ENCODE results near the gene ITGA2B. TPM values are rescaled to one million over a fixed set of nuclear protein-coding genes. Genes with fewer than 3 reads are reported as not detected.
"Not testable (repeated sequence)": the region's sequence is repeated elsewhere in the genome, so short reads cannot be mapped to it uniquely, and the experiment has no call there.

Gene ITGA2B
- total and polyA plus RNA-seq, 4 donors = 0.22 to 23.8 (median 0.31) TPM

DNA sequence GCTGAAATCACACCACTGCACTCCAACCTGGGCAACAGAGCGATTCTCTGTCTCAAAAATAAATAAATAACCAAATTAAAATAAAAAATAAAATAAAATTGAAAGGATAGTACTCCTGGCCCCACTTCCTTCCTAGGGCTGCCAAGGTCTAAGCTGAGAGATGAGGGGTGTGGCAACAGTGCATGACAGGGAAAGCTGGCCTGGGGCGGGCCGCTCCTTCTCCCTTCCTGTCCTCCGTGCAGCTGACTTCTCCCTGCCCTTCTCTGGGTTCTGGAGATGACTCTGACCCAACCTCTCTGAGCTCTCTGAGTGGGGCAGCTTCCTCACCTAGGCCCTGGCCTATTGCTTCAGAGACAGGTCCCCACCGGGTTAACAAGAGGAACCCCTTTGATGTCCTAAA is 56.1 kb downstream of the ITGA2B start:
- TF ChIP-seq HNF4A (conservative IDR thresholded peaks at IDR 0.05) (no peak), RXRA (IDR thresholded peaks at IDR 0.05) (no peak), FOXA2 (IDR thresholded peaks at IDR 0.05) (no peak), HNF4G (IDR thresholded peaks at IDR 0.05) (no peak), YY1 (IDR thresholded peaks at IDR 0.05) (no peak), GABPA (IDR thresholded peaks at IDR 0.05 in 1 of 2, conservative IDR thresholded peaks at IDR 0.05 in 1 of 2) (no peak), TAF1 (conservative IDR thresholded peaks at IDR 0.05) (no peak), JUND (IDR thresholded peaks at IDR 0.05) (no peak), SP1 (IDR thresholded peaks at IDR 0.05) (no peak), RAD21 (IDR thresholded peaks at IDR 0.05) (no peak)
- TF ChIP-seq, protein P1, sequence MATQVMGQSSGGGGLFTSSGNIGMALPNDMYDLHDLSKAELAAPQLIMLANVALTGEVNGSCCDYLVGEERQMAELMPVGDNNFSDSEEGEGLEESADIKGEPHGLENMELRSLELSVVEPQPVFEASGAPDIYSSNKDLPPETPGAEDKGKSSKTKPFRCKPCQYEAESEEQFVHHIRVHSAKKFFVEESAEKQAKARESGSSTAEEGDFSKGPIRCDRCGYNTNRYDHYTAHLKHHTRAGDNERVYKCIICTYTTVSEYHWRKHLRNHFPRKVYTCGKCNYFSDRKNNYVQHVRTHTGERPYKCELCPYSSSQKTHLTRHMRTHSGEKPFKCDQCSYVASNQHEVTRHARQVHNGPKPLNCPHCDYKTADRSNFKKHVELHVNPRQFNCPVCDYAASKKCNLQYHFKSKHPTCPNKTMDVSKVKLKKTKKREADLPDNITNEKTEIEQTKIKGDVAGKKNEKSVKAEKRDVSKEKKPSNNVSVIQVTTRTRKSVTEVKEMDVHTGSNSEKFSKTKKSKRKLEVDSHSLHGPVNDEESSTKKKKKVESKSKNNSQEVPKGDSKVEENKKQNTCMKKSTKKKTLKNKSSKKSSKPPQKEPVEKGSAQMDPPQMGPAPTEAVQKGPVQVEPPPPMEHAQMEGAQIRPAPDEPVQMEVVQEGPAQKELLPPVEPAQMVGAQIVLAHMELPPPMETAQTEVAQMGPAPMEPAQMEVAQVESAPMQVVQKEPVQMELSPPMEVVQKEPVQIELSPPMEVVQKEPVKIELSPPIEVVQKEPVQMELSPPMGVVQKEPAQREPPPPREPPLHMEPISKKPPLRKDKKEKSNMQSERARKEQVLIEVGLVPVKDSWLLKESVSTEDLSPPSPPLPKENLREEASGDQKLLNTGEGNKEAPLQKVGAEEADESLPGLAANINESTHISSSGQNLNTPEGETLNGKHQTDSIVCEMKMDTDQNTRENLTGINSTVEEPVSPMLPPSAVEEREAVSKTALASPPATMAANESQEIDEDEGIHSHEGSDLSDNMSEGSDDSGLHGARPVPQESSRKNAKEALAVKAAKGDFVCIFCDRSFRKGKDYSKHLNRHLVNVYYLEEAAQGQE (IDR thresholded peaks at IDR 0.05) = no peak
- TF ChIP-seq, protein P2, sequence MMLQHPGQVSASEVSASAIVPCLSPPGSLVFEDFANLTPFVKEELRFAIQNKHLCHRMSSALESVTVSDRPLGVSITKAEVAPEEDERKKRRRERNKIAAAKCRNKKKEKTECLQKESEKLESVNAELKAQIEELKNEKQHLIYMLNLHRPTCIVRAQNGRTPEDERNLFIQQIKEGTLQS (IDR thresholded peaks at IDR 0.05) = no peak
- TF ChIP-seq, protein P3, sequence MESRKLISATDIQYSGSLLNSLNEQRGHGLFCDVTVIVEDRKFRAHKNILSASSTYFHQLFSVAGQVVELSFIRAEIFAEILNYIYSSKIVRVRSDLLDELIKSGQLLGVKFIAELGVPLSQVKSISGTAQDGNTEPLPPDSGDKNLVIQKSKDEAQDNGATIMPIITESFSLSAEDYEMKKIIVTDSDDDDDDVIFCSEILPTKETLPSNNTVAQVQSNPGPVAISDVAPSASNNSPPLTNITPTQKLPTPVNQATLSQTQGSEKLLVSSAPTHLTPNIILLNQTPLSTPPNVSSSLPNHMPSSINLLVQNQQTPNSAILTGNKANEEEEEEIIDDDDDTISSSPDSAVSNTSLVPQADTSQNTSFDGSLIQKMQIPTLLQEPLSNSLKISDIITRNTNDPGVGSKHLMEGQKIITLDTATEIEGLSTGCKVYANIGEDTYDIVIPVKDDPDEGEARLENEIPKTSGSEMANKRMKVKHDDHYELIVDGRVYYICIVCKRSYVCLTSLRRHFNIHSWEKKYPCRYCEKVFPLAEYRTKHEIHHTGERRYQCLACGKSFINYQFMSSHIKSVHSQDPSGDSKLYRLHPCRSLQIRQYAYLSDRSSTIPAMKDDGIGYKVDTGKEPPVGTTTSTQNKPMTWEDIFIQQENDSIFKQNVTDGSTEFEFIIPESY (IDR thresholded peaks at IDR 0.05) = no peak
- Histone ChIP-seq H3K27me3 (ENCODE audit: control insufficient read depth in 4 of 4, insufficient read depth in 4 of 4, low read length in 3 of 4) (no peaks in the 10 kb centered on the region), H3K9me3 (ENCODE audit: control insufficient read depth in 4 of 4, low read length in 3 of 4) (no peaks in the 10 kb centered on the region), H3K27ac (ENCODE audit: low read depth in 1 of 2, low read length in 2 of 2) (no peak overlapping the region), H3K36me3 (ENCODE audit: control insufficient read depth in 4 of 4, insufficient read depth in 3 of 4, low read depth in 1 of 4, low read length in 3 of 4) (no peaks in the 10 kb centered on the region), H3K4me3 (ENCODE audit: low read depth in 1 of 3, low read length in 3 of 3) (no peak overlapping the region), H3K4me1 (ENCODE audit: control insufficient read depth in 4 of 4, insufficient read depth in 4 of 4, low read length in 3 of 4) (peaks cover 0 to 10% (median 4%) of the 10 kb centered on the region in 4 donors), H3K9ac (ENCODE audit: low read depth in 1 of 2, low read length in 2 of 2) (no peak overlapping the region)
- 83% methylated on average over 5 of the region's 5 CpGs for WGBS
- DNase-seq (ENCODE audit: low spot score) = no peak

DNA sequence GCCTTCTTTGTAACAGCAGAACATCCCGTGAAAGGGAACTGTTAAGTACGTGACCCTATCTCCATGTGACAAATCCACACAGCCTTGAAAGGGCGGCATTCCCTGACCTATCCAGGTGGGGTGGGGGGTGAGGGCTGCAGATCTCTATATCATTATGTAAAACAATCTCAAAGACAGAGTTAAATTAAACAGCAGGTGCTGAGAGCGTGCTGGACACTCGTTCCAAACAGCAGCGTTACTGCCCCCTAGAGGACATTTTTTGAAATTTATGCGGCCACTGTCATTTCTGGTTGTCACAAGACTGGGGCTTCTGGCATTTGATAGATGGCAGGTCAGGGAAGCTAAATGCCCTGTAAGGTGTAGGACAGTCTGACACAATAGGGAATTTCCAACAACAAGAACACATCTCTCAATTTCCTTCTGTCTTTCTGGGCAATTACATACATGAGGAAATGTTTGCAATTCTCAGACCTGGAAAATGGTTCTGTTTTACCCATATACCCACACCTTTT is 58.1 kb downstream of the ITGA2B start:
- no peak overlapping the region for H3K27ac ChIP-seq (ENCODE audit: low read depth in 1 of 2, low read length in 2 of 2)
- peak; percentile 14 for TF ChIP-seq SP1 (IDR thresholded peaks at IDR 0.05)
- TF ChIP-seq HNF4A (conservative IDR thresholded peaks at IDR 0.05) = no peak
- peak; percentile 84 to 85 for TF ChIP-seq RAD21 (IDR thresholded peaks at IDR 0.05)
- TF ChIP-seq, protein P4, sequence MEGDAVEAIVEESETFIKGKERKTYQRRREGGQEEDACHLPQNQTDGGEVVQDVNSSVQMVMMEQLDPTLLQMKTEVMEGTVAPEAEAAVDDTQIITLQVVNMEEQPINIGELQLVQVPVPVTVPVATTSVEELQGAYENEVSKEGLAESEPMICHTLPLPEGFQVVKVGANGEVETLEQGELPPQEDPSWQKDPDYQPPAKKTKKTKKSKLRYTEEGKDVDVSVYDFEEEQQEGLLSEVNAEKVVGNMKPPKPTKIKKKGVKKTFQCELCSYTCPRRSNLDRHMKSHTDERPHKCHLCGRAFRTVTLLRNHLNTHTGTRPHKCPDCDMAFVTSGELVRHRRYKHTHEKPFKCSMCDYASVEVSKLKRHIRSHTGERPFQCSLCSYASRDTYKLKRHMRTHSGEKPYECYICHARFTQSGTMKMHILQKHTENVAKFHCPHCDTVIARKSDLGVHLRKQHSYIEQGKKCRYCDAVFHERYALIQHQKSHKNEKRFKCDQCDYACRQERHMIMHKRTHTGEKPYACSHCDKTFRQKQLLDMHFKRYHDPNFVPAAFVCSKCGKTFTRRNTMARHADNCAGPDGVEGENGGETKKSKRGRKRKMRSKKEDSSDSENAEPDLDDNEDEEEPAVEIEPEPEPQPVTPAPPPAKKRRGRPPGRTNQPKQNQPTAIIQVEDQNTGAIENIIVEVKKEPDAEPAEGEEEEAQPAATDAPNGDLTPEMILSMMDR (IDR thresholded peaks at IDR 0.05; ENCODE audit: low read depth, low read length, missing input control) = peak; percentile 83
- TF ChIP-seq, protein P5, sequence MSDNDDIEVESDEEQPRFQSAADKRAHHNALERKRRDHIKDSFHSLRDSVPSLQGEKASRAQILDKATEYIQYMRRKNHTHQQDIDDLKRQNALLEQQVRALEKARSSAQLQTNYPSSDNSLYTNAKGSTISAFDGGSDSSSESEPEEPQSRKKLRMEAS (IDR thresholded peaks at IDR 0.05) = peak; percentile 38
- no peak for TF ChIP-seq EGR1 (IDR thresholded peaks at IDR 0.05; ENCODE audit: low read depth in 2 of 2)
- no peak for TF ChIP-seq FOXA1 (IDR thresholded peaks at IDR 0.05)
- 3% methylated on average over 7 of the region's 7 CpGs for WGBS
- H3K36me3 ChIP-seq (ENCODE audit: control insufficient read depth in 4 of 4, insufficient read depth in 3 of 4, low read depth in 1 of 4, low read length in 3 of 4) = no peaks in the 10 kb centered on the region
- no peak overlapping the region for H3K4me3 ChIP-seq (ENCODE audit: low read depth in 1 of 3, low read length in 3 of 3)
- peak; percentile 81 for DNase-seq (ENCODE audit: low spot score)
- no peaks in the 10 kb centered on the region for H3K27me3 ChIP-seq (ENCODE audit: control insufficient read depth in 4 of 4, insufficient read depth in 4 of 4, low read length in 3 of 4)
- no peaks in the 10 kb centered on the region for H3K9me3 ChIP-seq (ENCODE audit: control insufficient read depth in 4 of 4, low read length in 3 of 4)
- no peak overlapping the region for H3K9ac ChIP-seq (ENCODE audit: low read depth in 1 of 2, low read length in 2 of 2)
- H3K4me1 ChIP-seq (ENCODE audit: control insufficient read depth in 4 of 4, insufficient read depth in 4 of 4, low read length in 3 of 4) = peaks cover 1 to 13% (median 6%) of the 10 kb centered on the region in 4 donors

DNA sequence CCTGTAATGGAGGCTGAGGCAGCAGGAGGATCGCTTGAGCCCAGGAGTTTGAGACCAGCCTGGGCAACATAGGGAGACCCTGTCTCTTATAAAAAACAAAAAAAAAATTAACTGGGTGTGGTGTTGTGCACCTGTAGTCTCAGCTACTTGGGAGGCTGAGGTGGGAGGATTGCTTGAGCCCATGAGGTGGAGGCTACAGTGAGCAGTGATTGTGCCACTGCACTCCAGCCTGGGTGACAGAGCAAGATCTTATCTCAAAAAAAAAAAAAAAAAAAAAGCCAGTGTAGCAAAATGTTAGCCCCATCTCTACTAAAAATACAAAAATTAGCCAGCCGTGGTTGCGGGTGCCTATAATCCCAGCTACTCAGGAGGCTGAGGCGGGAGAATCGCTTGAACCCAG is 59.2 kb downstream of the ITGA2B start:
- not testable (repeated sequence) for H3K27me3 ChIP-seq (ENCODE audit: control insufficient read depth in 4 of 4, insufficient read depth in 4 of 4, low read length in 3 of 4); H3K36me3 ChIP-seq (ENCODE audit: control insufficient read depth in 4 of 4, insufficient read depth in 3 of 4, low read depth in 1 of 4, low read length in 3 of 4); H3K27ac ChIP-seq (ENCODE audit: low read depth in 1 of 2, low read length in 2 of 2); H3K9ac ChIP-seq (ENCODE audit: low read depth in 1 of 2, low read length in 2 of 2); DNase-seq (ENCODE audit: low spot score); H3K4me3 ChIP-seq (ENCODE audit: low read depth in 1 of 3, low read length in 3 of 3); H3K9me3 ChIP-seq (ENCODE audit: control insufficient read depth in 4 of 4, low read length in 3 of 4)
- 92% methylated on average over 5 of the region's 5 CpGs for WGBS
- peaks cover 1 to 18% (median 7%) of the 10 kb centered on the region in 4 donors for H3K4me1 ChIP-seq (ENCODE audit: control insufficient read depth in 4 of 4, insufficient read depth in 4 of 4, low read length in 3 of 4)

DNA sequence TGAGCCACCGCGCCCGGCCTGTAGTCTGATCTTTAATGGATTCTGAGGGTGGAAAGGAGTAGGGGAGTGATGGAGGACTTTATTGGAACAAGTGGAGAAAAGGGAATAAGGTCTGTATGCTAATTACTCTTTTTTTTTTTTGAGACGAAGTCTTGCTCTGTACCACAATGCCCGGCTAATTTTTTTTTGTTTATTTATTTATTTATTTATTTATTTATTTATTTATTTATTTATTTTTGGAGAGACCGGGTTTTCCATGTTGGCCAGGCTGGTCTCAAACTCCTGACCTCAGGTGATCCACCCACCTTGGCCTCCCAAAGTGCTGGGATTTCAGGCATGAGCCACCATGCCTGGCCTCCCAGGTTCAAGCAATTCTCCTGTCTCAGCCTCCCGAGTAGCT is 59.9 kb downstream of the ITGA2B start:
- peaks cover 1 to 22% (median 7%) of the 10 kb centered on the region in 4 donors for H3K4me1 ChIP-seq (ENCODE audit: control insufficient read depth in 4 of 4, insufficient read depth in 4 of 4, low read length in 3 of 4)
- not testable (repeated sequence) for H3K36me3 ChIP-seq (ENCODE audit: control insufficient read depth in 4 of 4, insufficient read depth in 3 of 4, low read depth in 1 of 4, low read length in 3 of 4); H3K9ac ChIP-seq (ENCODE audit: low read depth in 1 of 2, low read length in 2 of 2); H3K27ac ChIP-seq (ENCODE audit: low read depth in 1 of 2, low read length in 2 of 2); H3K9me3 ChIP-seq (ENCODE audit: control insufficient read depth in 4 of 4, low read length in 3 of 4); H3K4me3 ChIP-seq (ENCODE audit: low read depth in 1 of 3, low read length in 3 of 3); H3K27me3 ChIP-seq (ENCODE audit: control insufficient read depth in 4 of 4, insufficient read depth in 4 of 4, low read length in 3 of 4); DNase-seq (ENCODE audit: low spot score)
- WGBS = 90% methylated on average over 7 of the region's 7 CpGs
